ENCODE measurements around the gene SLC39A8.

Gene SLC39A8

DNA sequence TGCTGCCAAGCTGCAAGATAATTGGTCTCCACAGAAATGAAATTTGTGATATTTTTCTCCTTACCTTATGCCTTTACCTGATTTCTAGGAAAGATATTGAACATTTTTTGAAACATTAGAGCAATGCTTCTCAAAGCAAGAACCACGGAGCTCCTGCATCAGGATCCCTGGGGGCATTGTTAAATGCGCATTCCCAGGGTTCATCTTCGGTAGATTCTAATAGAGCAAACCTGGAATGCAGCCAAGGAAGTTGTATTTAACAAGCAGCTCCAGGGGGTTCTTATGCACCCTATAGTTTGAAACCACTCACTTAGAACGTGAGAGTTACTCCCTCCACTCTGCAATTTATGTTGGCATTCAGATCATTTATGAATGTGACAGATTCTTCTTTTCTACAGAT, 126.2 kb downstream of the SLC39A8 start:
- peak; percentile 3 for DNase-seq

DNA sequence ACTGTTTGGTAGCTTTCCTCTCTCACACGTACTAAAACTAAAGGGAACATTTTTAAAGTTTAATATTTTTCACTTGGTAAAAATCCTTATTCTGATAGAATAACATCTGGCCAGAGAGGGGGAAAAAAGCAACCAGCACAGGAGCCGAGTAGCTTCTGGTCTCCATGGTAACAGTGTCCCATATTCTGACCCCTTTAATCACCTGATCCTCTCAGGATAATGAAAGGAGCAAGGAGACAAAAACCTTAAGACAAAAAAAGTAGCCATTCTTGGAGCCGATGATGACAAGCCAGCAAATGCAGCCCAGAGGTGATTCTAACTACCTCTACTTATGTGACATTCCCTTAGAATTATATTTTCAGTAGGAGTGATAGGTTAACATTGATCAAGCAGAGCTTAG, 126.6 kb downstream of the SLC39A8 start:
- peak; percentile 3 for DNase-seq

- DNase-seq, result no peak
Measured at GRCh38 chr4:102217775-102218355, 127.4 kb downstream of the SLC39A8 start.

GRCh38 chr4:102217345-102217744, 127.9 kb downstream of the SLC39A8 start:
- no peak for DNase-seq

DNA sequence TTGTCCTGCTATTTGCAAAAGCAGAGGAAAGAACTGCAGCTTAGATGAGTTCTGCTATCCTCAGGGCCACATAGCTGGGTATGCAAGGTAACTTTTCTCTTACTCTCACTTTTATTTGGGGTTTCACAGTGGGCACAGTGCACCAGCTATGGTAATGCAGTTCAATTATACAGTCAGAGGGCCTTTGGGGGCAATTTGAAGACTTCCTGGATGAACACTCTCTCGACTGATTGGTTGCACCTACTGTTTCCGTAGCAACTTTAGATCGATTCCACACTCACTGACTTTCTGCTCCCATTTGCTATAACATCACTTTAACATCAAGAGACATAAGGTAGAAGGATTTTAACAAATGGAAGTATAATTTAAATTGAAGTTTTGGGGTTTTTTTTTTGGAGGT, 128.6 kb downstream of the SLC39A8 start:
- DNase-seq, result no peak

DNA sequence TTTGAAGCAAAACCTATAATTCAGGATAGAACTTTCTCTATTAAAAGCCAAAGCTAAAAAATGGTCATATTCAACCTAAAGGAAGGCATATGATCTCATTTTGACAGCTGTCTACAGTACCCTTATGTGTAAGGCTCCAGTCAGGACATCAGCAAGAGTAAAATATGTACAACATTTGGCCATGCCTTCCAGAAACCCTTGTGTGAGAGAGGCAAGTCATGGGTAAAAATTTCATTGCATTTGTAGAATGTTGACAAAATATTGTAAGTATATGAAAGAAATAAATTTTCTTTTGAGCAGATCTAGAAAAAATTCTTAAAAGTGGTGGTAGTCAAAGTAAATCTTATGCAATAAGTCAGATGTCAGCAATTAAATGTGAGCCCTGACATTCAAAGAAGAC, 132.3 kb downstream of the SLC39A8 start:
- DNase-seq, result no peak

All from NCI-H1092 (cell line).